GM12873 (cell line): ENCODE data around the gene TRIM47.

ENCODE experiments used
- TF ChIP-seq, protein P1 (sequence below): IDR thresholded peaks from 2 replicates; pipeline ENCODE4 v1.5.1; 2012; ENCODE audit warnings: low read depth, mild to moderate bottlenecking, moderate library complexity, low read length, control low read depth; ENCODE audit not compliant: insufficient read depth; ENCODE audit errors: missing control alignments

The TRIM47 gene

GRCh38 chr17:75914643-75915267 is 36.4 kb upstream of the TRIM47 start:
- TF ChIP-seq, protein P1, sequence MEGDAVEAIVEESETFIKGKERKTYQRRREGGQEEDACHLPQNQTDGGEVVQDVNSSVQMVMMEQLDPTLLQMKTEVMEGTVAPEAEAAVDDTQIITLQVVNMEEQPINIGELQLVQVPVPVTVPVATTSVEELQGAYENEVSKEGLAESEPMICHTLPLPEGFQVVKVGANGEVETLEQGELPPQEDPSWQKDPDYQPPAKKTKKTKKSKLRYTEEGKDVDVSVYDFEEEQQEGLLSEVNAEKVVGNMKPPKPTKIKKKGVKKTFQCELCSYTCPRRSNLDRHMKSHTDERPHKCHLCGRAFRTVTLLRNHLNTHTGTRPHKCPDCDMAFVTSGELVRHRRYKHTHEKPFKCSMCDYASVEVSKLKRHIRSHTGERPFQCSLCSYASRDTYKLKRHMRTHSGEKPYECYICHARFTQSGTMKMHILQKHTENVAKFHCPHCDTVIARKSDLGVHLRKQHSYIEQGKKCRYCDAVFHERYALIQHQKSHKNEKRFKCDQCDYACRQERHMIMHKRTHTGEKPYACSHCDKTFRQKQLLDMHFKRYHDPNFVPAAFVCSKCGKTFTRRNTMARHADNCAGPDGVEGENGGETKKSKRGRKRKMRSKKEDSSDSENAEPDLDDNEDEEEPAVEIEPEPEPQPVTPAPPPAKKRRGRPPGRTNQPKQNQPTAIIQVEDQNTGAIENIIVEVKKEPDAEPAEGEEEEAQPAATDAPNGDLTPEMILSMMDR: no peak

DNA sequence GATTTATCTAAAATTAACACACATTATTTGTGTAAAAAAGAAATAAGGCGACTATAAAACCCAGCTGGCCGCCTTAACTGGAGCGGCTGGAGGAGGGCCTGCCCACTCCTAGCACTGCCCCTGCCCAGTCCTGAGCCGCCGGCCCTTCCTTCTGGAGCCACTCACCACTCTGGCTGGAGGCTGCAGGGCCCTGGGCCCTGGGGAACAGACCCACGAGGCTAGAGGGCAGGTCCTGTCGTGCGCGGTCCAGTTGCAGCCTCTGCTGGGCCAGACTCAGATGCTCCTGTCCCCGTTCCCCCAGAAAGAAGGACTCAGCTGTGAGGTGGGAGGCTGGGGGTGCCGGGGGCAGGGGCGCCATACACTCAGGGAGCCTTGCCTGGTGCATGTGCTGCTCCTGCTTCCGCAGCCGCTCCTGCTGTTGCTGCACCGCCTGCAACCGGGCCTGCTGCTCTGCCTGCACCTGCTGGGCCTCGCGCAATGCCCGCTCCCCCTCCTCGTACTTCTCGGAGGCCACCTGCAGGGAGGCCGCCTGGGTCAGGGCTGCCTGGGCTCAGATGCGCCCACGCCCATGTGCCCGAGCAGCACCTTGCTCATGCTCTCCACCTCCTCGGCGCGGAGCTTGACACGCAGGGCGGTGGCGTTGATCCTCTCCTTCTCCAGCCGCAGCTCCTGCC is 35.3 kb upstream of the TRIM47 start:
- TF ChIP-seq, protein P1: no peak

- TF ChIP-seq, protein P1: no peak
Observed at GRCh38 chr17:75910699-75911098, 32.3 kb upstream of the TRIM47 start.

DNA sequence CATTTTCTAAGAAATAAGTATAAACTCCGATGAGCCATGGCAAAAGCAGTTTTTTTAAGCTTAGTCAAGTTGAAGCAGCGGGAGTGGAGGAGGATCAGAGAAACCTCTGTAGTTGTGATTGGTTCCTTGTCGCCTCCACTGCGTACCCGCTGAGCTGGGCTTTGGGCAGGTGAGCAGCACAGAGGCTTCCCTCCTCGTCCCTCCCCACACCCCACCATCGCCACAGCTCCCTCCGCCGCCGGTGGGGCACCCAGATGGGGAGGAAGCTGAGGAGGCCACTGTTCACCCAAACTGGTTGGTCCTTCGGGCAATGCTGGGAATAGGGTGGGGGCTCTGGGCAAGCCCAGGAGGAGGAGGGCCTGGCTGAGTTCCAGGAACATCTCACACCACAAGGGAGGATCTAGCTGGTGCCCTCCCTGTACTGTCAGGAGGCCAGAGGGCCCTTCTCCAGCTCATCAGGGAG is 31.5 kb upstream of the TRIM47 start:
- TF ChIP-seq, protein P1: no peak

DNA sequence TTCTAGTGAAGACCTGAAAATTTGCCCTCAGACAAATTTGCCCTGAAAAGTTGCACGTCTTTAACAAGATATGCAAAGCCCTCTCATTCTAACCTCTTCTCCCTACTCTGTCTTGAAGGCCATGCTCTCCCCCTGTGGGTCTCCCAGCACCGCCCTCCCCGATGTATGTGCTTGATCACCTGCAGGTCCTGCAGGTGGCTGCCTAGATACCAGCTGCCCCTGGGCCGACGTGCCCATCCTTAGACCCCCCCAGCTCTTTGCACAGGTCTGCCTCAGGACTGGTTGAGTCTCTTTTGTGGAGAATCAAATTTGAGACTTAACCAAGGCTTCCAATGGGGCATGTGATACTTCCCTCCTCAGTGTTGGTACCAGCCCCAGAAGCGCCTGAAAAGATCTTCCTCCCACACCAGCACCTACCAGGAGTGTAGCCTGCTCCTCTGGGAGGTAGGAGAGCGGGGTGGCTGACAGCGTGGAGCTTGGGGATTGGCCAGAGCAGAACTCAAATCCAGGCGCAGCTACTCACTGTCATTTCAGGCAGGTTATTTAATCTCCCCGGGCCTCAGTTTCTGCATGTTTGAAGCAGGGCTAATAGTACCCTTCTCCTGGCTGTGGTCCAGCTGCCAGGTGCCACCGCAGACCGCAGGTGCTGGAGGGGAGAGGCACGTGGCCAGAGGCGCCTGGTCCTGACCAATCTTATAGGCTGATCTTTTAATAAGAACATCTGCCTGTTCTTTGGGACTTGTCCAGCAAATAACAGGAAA is 30.9 kb upstream of the TRIM47 start:
- TF ChIP-seq, protein P1: no peak

DNA sequence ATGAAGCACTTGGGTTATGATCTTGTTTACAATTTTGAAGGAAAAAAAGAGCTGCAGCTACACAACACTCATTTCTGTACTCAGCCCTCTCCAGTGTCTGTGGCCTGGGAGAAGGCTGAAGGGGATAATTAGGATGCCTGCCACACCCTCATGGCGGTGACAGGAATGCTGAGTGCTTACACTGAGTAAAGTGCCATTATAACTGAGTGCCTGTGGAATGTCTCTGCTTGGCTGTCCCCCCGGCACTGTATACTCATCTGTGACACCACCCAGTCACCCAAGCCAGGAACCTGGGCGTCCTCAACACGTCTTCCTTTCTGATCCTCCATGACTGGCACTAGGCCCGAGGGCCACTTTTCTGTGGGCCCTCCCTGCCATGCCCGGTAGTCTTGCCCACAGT is 29.8 kb upstream of the TRIM47 start:
- TF ChIP-seq, protein P1: no peak
